Right lobe of liver (tissue), 4 donors: ENCODE measurements around the gene TMEM125.

Experiments
- POLR2A ChIP-seq: fragments of 450-650 bp; IDR thresholded peaks from one replicate; pipeline ENCODE4 v1.6.1; 2017; ENCODE audit warnings: antibody characterized with exemption, mild to moderate bottlenecking
- TF ChIP-seq, protein P1 (sequence below), 4 donors: fragments of 200-600 bp in 3 of 4; fragments of 450-650 bp in 1 of 4; IDR thresholded peaks; one replicate each; pipeline versions ENCODE4 v1.5.1 to v1.8.0; 2016 to 2022; ENCODE audit warnings: antibody characterized with exemption in 4 of 4, mild to moderate bottlenecking in 2 of 4
- donor health status: DM: no; HTN: no; CAD: no.
- donor health status: DM: no; HTN: no; CAD: no.
- donor health status: DM: no; HTN: yes; CAD: no.

DNA sequence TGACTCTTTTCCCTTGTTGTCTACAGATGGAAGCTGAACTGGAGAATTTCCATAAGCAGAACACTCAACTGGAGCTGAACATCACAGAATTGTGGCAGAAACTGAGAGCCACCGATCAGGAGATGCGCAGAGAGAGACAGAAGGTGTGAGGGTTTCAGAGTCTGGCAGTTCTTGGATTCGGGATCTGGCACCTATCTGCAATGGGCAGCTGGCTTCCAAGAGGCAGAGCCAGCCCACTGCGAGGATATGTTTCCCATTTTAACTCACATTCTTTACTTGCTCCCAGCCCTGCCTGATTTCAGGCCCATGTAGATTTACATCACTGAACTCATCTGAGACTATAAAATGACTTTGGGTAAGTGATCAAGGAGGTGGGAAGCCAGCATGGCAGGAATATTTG, 37.3 kb upstream of the TMEM125 start:
- no peak for TF ChIP-seq POLR2A
- TF ChIP-seq, protein P1, sequence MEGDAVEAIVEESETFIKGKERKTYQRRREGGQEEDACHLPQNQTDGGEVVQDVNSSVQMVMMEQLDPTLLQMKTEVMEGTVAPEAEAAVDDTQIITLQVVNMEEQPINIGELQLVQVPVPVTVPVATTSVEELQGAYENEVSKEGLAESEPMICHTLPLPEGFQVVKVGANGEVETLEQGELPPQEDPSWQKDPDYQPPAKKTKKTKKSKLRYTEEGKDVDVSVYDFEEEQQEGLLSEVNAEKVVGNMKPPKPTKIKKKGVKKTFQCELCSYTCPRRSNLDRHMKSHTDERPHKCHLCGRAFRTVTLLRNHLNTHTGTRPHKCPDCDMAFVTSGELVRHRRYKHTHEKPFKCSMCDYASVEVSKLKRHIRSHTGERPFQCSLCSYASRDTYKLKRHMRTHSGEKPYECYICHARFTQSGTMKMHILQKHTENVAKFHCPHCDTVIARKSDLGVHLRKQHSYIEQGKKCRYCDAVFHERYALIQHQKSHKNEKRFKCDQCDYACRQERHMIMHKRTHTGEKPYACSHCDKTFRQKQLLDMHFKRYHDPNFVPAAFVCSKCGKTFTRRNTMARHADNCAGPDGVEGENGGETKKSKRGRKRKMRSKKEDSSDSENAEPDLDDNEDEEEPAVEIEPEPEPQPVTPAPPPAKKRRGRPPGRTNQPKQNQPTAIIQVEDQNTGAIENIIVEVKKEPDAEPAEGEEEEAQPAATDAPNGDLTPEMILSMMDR (IDR thresholded peaks at IDR 0.05), result no peak
